Activated CD4-positive, alpha-beta memory T cell treated with anti-CD3 and anti-CD28 coated beads for 36 hours (primary cell): ENCODE results near the gene PRAME. TPM values are rescaled to one million over a fixed set of nuclear protein-coding genes. Genes with fewer than 3 reads are reported as not detected.
"Not testable (repeated sequence)": the region's sequence is repeated elsewhere in the genome, so short reads cannot be mapped to it uniquely, and the experiment has no call there.

Source experiments
- CTCF ChIA-PET: fragments of 350-600 bp; sonication (Branson Sonifier 250); formaldehyde crosslinking; loops from one replicate; lab custom pipeline; 2021; ENCODE audit warnings: antibody characterized with exemption, inconsistent platforms; lab: Charles Lee
- POLR2A ChIA-PET: fragments of 350-600 bp; sonication (Branson Sonifier 250); formaldehyde crosslinking; loops from one replicate; lab custom pipeline; 2021; ENCODE audit warnings: antibody characterized with exemption; lab: Charles Lee
- DNase-seq: peaks from one replicate; pipeline ENCODE4 v3.0.0-alpha.2; 2020
- H3K27ac Mint-ChIP-seq: one replicate; pipeline ENCODE4 v1.8.0; 2021; ENCODE audit warnings: mixed read lengths
- H3K27me3 Mint-ChIP-seq: one replicate; pipeline ENCODE4 v1.8.0; 2021; ENCODE audit warnings: mixed read lengths
- H3K36me3 Mint-ChIP-seq: one replicate; pipeline ENCODE4 v1.8.0; 2021; ENCODE audit warnings: mixed read lengths
- H3K4me1 Mint-ChIP-seq: one replicate; pipeline ENCODE4 v1.8.0; 2021; ENCODE audit warnings: low read depth, mixed read lengths
- H3K4me3 Mint-ChIP-seq: one replicate; pipeline ENCODE4 v1.8.0; 2021; ENCODE audit warnings: mild to moderate bottlenecking, mixed read lengths
- H3K9me3 Mint-ChIP-seq: one replicate; pipeline ENCODE4 v1.8.0; 2021; ENCODE audit warnings: mixed read lengths
- intact Hi-C: fragments of 100-400 bp; cut with micrococcal nuclease; formaldehyde crosslinking; loops from one replicate; pipeline ENCODE4 v1.15.1; 2023
- total RNA-seq, 2 experiments: library from RNA; stranded (reverse); gene quantifications; one replicate each; pipeline ENCODE4 v1.2.3, GENCODE V29; 2021

Gene PRAME
- total RNA-seq, 2 experiments from 2014 or later: not detected

DNA sequence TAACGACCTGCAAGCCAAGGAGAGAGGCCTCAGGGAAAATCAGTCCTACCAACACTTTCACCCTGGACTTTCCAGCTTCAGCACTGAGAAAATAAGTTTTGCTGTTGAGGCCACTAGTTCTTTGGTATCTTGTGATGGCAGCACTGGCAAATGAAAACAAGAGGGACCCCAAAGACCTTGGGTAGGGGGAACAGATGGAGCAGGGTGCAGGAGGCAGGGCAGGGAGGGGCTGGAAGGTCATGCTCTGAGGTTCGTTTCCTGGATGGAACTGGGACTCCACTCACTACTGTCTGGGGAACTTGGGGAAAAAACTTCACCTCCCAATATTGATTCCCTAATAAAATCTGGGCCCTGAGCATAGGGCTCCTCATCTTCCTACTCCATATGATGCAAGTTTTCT lies 34.2 kb upstream of the PRAME start:
- Mint-ChIP-seq H3K36me3 (no peaks in the 10 kb centered on the region), H3K27me3 (peaks cover 11% of the 10 kb centered on the region), H3K9me3 (no peaks in the 10 kb centered on the region), H3K4me1 (peaks cover 5% of the 10 kb centered on the region), H3K27ac (no peak overlapping the region), H3K4me3 (no peak overlapping the region)
- ChIA-PET POLR2A (no interaction called here), CTCF (interaction anchor here (0.6 to 1.0 kb wide), 3 partner anchors 20 to 91 kb away, joined by 3 to 5 read pairs (median 3); no protein-coding TSS in a partner anchor)
- intact Hi-C loops: loop anchor here (10.0 kb wide), 1 partner anchor 92 kb away; no protein-coding TSS in a partner anchor
- DNase-seq: no peak

DNA sequence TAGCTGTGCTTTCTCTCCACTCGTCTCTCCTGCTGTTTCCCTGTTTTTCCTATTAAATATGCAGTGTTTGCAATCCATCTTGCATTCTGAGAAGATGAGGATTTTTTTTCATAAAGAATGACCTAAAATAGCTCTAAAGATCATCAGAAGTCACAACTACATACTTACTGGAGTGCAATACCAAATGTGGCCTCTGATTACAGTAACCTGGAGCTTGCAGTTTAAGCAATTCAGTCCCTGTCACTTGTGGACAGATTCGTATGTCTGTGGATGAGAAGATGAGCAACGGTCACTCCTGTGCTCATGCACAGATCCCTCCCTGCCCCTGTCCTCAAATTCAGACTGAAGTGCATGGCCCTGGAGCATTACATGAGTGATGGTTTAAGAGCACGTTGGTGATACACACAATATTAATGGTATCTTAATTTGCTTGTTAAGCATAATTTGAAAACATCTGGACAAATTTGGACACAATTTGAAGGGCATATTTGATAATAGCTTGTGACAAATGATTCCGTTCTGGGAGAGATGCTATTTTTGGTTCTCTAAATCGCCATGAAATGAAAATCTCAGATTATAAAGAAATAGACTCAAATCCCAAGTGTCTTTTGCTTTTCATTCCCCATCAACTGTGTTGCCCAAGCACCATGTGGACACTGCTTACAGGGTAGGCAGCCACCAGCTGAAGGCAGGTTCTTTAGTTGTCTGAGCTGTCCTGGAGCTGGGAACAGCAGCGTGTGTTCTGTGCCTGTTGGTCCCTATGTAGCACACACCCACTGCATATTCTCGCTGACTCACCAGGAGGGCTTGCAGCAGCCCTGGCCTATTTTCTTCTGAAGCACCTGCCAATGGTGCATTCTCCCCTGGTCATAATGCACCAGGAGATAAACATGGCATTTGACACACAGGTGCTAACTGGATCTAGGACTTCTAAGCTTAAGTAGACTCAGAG lies 32.6 kb upstream of the PRAME start:
- intact Hi-C loops: loop anchor here (10.0 kb wide), 1 partner anchor 93 kb away; no protein-coding TSS in a partner anchor
- ChIA-PET CTCF (interaction anchor here (0.6 to 7.2 kb wide), 9 partner anchors 15 to 218 kb away, joined by 3 to 74 read pairs (median 3); no protein-coding TSS in a partner anchor), POLR2A (no interaction called here)
- Mint-ChIP-seq H3K9me3 (no peaks in the 10 kb centered on the region), H3K36me3 (no peaks in the 10 kb centered on the region), H3K27ac (no peak overlapping the region), H3K4me3 (no peak overlapping the region), H3K4me1 (peaks cover 5% of the 10 kb centered on the region), H3K27me3 (peaks cover 14% of the 10 kb centered on the region)
- no peak for DNase-seq

DNA sequence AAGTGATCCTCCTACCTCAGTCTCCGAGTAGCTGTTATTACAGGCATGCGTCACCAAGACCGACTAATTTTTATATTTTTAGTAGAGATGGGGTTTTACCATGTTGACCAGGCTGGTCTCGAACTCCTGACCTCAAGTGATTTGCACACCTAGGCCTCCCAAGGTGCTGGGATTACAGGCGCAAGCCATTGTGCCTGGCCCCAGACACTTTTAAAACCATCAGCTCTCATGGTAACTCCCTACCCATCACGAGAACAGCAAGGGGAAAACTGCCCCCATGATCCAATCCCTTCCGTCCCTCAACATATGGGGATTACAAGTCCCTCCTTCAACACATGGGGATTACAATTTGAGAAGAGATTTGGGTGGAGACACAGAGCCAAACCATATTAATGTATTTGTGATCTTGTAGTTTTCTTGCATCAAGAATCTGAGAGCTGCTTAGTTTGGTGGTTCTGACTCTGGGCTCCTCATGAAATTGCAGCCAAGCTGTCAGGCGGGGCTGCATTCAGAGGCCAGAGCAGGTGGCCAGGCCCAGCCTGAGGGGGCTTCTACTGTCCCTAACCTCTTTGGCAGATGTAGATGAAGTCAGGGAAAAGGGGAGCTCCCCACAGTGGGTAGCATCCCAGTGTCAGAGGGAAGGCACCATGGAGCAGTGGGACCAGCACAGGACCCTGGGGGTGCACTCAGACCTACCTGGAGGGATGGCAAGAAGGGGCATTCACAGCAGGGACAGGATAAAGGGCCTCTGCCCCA lies 31.2 kb upstream of the PRAME start:
- Mint-ChIP-seq H3K27ac (no peak overlapping the region), H3K9me3 (no peaks in the 10 kb centered on the region), H3K36me3 (no peaks in the 10 kb centered on the region), H3K4me1 (peaks cover 5% of the 10 kb centered on the region), H3K4me3 (no peak overlapping the region), H3K27me3 (peaks cover 18% of the 10 kb centered on the region)
- CTCF ChIA-PET: interaction anchor here (0.8 to 7.2 kb wide), 2 partner anchors 14 to 23 kb away, joined by 3 to 74 read pairs; no protein-coding TSS in a partner anchor
- intact Hi-C loops: loop anchor here (10.0 kb wide), 1 partner anchor 94 kb away; no protein-coding TSS in a partner anchor
- no peak for DNase-seq
- POLR2A ChIA-PET: no interaction called here

DNA sequence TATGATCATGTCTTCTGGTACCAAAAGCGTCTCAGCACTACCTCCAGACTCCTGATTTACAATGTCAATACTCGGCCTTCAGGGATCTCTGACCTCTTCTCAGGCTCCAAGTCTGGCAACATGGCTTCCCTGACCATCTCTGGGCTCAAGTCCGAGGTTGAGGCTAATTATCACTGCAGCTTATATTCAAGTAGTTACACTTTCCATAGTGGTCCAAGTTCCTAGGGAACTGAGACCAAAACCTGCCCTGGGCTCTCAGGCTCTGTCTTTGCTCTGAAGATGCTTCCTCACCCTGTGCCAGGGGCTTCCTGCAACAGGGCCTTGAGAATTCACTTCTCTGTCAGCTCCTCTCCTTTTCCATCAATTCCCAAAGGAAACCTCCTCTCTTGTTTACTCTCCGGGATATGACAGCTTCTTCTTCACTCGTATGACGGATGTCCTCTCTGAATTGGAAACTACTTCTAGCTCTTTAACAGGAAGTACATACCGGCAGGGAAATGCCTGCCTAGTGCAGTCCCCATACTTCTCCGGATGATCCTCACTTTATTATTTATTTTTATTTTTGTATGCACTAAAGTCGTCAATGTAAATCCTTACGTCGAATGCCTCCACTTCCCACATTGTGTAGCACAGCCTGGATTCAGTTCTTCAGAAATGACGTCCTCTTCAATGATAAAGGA lies 29.6 kb upstream of the PRAME start:
- intact Hi-C loops: no loop called here
- H3K4me1 Mint-ChIP-seq: no peaks in the 10 kb centered on the region
- ChIA-PET CTCF (interaction anchor here (1.3 to 7.2 kb wide), 7 partner anchors 10 to 368 kb away, joined by 4 to 74 read pairs (median 4); partner anchors contain the start of gene PRAME), POLR2A (interaction anchor here (0.7 kb wide), 1 partner anchor 43 kb away, joined by 3 read pairs; no protein-coding TSS in a partner anchor)
- H3K4me3 Mint-ChIP-seq: no peak overlapping the region
- DNase-seq: no peak
- no peaks in the 10 kb centered on the region for H3K9me3 Mint-ChIP-seq
- no peak overlapping the region for H3K27ac Mint-ChIP-seq
- H3K36me3 Mint-ChIP-seq: no peaks in the 10 kb centered on the region
- H3K27me3 Mint-ChIP-seq: peaks cover 19% of the 10 kb centered on the region

DNA sequence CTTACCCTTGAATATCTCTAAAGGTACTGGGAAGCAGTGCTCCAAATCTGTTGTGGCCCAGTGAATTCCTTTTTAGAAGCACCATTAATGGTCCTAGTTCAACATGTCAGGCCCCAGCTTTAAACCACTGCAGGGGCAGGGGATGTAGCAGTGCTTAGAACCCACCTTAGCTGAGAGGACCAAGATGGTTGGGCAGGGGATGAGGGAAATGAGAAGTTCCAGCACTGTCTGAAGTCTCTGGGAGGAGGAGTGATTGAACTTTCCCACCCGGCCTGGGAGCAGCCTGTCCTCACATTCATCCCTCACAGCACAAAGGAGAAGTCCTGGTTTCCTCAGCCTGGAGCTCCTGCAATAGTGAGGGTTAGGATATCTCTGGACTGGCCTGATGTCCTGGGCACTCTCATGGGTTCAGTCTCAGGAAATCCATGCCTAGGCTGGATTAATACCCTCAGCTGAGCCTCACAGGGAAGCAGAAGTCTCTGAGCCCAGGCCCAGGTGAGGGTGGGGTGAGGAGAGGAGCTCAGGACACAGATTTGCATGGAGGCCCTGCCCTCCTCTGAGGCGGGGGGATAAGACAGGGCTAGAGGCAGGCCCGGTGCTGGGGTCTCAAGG lies 28.6 kb upstream of the PRAME start:
- H3K27me3 Mint-ChIP-seq: peaks cover 19% of the 10 kb centered on the region
- no peak overlapping the region for H3K4me3 Mint-ChIP-seq
- no peaks in the 10 kb centered on the region for H3K9me3 Mint-ChIP-seq
- no peaks in the 10 kb centered on the region for H3K36me3 Mint-ChIP-seq
- DNase-seq: no peak
- intact Hi-C loops: loop anchor here (1.0 kb wide), 1 partner anchor 123 kb away; no protein-coding TSS in a partner anchor
- ChIA-PET CTCF (interaction anchor here (0.6 to 7.2 kb wide), 31 partner anchors 11 to 760 kb away, joined by 3 to 74 read pairs (median 4); partner anchors contain the start of gene PRAME), POLR2A (no interaction called here)
- no peak overlapping the region for H3K27ac Mint-ChIP-seq
- H3K4me1 Mint-ChIP-seq: no peaks in the 10 kb centered on the region

DNA sequence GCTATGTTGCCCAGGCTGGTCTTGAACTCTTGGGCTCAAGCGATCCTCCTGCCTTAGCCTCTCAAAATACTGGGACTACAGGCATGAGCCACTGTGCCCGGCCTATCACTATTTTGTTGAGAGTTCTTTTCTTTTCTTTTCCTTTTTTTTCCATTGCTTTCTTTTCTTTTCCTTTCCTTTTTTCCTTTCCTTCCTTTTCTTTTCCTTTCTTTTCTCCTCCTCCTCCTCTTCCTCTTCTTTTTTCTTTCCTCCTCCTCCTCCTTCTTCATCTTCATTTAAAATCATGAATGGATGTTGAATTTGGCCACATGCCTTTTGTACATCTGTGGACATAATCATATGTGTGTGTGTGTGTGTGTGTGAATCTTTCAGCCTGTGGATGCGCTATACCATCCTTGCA lies 25.7 kb upstream of the PRAME start:
- CTCF ChIA-PET: interaction anchor here (0.7 to 7.2 kb wide), 6 partner anchors 8 to 371 kb away, joined by 4 to 74 read pairs (median 14); partner anchors contain the start of gene PRAME
- no peak for DNase-seq
- Mint-ChIP-seq H3K36me3 (no peaks in the 10 kb centered on the region), H3K27ac (no peak overlapping the region), H3K4me1 (no peaks in the 10 kb centered on the region), H3K27me3 (peaks cover 22% of the 10 kb centered on the region), H3K4me3 (no peak overlapping the region), H3K9me3 (no peaks in the 10 kb centered on the region)
- intact Hi-C loops: no loop called here
- POLR2A ChIA-PET: no interaction called here

DNA sequence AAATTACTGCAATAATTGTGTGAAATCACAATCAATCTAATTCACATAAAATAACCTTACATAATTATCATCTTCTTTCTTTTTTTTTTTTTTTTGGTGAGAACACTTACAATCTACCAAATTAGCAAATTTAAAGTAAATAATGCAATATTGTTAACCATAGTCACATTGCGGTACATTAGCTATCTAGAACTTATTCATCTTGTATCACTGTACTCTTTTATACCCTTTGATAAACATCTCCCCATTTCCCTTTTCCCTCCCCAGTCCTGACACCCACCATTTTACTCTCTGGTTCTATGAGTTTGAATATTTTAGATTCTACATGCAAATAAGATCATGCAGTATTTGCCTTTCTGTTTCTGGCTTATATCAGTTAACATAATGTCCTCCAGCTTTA lies 24.0 kb upstream of the PRAME start:
- H3K4me1 Mint-ChIP-seq: no peaks in the 10 kb centered on the region
- no peak for DNase-seq
- H3K36me3 Mint-ChIP-seq: no peaks in the 10 kb centered on the region
- H3K27ac Mint-ChIP-seq: no peak overlapping the region
- ChIA-PET CTCF (interaction anchor here (0.8 to 1.1 kb wide), 2 partner anchors 34 to 152 kb away, joined by 3 read pairs; no protein-coding TSS in a partner anchor), POLR2A (no interaction called here)
- intact Hi-C loops: no loop called here
- H3K27me3 Mint-ChIP-seq: peaks cover 14% of the 10 kb centered on the region
- no peaks in the 10 kb centered on the region for H3K9me3 Mint-ChIP-seq
- no peak overlapping the region for H3K4me3 Mint-ChIP-seq

DNA sequence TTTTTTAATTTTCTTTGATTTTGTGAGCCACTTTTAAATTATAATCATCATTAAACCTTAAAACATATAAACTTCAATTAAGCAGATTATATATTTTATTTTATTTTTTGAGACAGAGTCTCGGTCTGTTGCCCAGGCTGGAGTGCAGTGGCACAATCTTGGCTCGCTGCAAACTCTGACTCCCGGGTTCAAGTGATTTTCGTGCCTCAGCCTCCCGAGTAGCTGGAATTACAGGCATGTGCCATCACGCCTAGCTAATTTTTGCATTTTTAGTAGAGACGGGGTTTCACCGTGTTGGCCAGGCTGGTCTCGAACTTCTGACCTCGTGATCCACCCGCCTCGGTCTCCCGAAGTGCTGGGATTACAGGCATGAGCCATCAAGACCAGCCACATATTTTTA lies 22.5 kb upstream of the PRAME start:
- H3K9me3 Mint-ChIP-seq, intact Hi-C loops, H3K4me3 Mint-ChIP-seq, H3K27ac Mint-ChIP-seq, POLR2A ChIA-PET, DNase-seq, H3K4me1 Mint-ChIP-seq, H3K36me3 Mint-ChIP-seq: not testable (repeated sequence)
- CTCF ChIA-PET: interaction anchor here (0.9 to 1.3 kb wide), 4 partner anchors 10 to 117 kb away, joined by 3 to 4 read pairs (median 3); partner anchors contain the start of gene PRAME
- H3K27me3 Mint-ChIP-seq: peaks cover 12% of the 10 kb centered on the region

DNA sequence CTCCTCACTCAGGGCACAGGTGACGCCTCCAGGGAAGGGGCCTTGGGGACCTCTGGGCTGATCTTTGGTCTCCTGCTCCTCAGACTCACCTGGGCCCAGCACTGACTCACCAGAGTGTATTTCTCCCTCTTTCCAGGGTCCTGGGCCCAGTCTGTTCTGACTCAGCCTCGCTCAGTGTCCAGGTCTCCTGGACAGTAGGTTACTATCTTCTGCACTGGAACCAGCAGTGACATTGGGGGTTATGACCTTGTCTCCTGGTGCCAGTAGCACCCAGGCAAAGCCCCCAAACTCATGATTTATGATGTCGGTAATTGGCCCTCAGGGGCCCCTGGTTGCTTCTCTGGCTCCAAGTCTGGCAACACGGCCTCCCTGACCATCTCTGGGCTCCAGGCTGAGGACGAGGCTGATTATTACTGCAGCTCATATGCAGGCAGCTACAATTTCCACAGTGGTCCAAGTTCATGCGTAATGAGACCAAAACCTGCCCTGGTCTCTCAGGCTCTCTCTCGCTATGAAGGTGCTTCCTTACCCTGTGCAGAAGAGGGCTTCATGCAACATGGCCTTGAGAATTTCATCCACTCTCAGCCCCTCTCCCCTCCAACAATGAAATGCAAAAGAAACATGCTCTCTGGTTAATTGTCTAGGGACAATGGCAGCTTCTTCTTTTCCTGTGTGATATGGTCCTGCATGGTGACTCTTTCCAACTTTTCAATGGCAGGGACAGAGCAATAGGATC lies 21.0 kb upstream of the PRAME start:
- intact Hi-C loops: no loop called here
- POLR2A ChIA-PET: no interaction called here
- H3K27ac Mint-ChIP-seq: no peak overlapping the region
- no peak for DNase-seq
- H3K9me3 Mint-ChIP-seq: no peaks in the 10 kb centered on the region
- no peaks in the 10 kb centered on the region for H3K4me1 Mint-ChIP-seq
- H3K27me3 Mint-ChIP-seq: peaks cover 8% of the 10 kb centered on the region
- no peak overlapping the region for H3K4me3 Mint-ChIP-seq
- CTCF ChIA-PET: interaction anchor here (6.4 kb wide), 1 partner anchor 8 kb away, joined by 74 read pairs; no protein-coding TSS in a partner anchor
- no peaks in the 10 kb centered on the region for H3K36me3 Mint-ChIP-seq

DNA sequence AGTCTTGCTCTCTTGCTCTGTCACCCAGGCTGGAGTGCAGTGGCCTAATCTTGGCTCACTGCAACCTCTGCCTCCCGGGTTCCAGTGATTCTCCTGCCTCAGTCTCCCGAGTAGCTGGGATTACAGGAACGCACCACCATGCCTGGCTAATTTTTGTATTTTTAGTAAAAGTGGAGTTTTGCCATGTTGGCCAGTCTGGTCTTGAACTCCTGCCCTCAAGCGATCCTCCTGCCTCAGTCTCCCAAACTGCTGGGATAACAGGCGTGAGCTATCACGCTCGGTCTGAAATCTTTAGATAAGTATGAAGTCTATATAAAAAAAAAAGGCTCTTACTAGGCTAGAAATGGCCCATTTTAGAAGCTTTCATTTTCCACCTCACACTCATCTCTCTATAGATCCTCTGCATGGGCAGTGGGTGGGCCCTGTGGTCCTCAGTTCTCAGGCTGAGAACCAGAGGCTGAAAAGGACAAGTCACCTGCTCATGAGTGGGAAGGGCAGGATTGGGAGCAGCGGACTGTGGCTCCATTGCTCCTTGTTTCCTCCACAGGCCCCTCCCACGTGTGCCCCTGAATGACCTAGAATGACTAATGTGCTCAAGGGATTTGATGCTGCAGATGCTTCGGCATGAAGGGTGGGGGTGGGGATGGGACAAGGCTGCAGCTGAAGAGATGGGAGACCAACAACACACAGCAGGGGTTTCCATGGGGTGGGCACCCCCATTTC lies 19.8 kb upstream of the PRAME start:
- ChIA-PET CTCF (interaction anchor here (0.6 to 6.4 kb wide), 3 partner anchors 10 to 157 kb away, joined by 3 to 74 read pairs (median 3); no protein-coding TSS in a partner anchor), POLR2A (no interaction called here)
- no peaks in the 10 kb centered on the region for H3K9me3 Mint-ChIP-seq
- peaks cover 4% of the 10 kb centered on the region for H3K27me3 Mint-ChIP-seq
- H3K36me3 Mint-ChIP-seq: no peaks in the 10 kb centered on the region
- intact Hi-C loops: no loop called here
- no peak overlapping the region for H3K4me3 Mint-ChIP-seq
- no peak for DNase-seq
- H3K27ac Mint-ChIP-seq: no peak overlapping the region
- H3K4me1 Mint-ChIP-seq: no peaks in the 10 kb centered on the region
